Measurements from ENCODE around the gene ALPP.
"Not testable (repeated sequence)": the region's sequence is repeated elsewhere in the genome, so short reads cannot be mapped to it uniquely, and the experiment has no call there.

Gene ALPP

DNA sequence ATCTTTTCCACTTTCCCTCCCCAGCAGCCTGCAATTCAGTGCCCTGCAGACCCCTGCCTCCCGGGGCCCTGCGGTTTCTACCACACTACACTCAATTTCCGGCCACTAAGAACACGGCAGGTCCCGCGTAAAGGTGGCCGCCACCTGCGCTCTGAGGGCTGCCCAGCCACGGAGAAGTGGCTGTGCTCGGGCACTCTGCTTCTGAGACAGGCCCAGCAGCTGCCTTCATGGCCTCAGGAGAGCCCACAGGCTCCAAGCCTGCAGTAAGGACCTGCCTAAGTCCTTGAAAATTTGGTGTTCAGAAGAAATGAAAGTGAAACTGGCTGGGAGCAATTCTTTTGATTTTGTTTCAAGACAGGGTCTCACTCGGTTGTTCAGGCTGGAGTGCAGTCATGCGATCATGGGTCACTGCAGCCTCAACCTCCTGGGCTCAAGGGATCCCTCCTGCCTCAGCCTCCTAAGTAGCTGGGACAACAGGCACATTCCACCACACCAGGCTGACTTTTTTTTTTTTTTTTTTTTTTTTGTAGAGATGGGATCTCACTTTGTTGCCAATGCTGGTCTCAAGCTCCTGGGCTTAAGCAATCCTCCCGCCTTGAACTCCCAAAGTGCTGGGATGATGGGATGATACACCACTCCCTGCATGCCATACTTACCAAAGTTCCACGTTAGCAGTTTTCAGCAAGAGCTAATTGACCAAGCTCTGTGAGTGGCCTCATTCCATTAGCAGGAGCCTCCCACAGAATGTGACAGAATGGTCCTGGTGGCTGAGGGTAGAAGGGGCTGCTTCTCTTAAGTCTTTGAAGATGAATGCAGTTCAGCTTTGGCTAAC lies 14.6 kb upstream of the ALPP start:
- DNase-seq (ENCODE audit: low read depth, low spot score), result peak; percentile 35

DNA sequence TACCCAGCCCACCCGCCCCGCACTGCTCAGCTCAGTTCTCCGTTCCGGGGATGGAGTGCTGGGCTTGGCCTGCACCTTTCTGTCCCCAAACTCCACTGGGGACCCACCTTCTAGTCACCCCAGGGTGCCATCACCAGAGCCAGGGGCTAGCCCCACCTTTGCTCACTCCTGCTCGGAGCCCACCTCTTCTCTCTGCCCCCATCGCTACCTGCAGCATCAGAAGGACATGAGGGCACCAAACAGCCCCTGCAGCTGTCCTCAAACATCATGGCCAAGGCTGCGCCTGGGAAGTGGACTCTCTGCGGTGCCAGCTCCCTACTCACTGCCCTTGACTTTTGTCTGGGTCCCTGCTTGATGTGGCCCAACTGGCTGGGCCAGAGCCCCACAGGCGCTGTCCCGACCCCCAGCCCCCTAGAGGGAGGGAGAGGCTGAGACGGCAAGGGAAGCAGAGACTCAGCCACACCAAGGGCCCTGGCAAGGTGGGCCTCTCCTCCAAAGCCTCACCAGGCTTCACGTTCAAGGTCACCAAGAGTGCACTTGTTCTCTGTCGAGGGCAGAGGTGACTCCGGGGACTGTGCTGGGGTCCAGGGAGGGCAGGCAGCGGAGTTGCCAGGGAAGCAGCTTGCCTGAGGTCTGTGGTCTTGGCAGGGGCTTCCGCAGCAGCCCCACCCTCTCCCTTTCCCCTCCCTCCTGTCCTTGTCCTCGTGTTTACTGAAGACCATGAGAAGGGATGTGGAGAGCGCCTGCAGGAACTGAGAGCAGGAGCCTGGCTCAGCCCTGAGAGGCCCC lies 13.6 kb upstream of the ALPP start:
- not testable (repeated sequence) for DNase-seq (ENCODE audit: low read depth, low spot score)

DNA sequence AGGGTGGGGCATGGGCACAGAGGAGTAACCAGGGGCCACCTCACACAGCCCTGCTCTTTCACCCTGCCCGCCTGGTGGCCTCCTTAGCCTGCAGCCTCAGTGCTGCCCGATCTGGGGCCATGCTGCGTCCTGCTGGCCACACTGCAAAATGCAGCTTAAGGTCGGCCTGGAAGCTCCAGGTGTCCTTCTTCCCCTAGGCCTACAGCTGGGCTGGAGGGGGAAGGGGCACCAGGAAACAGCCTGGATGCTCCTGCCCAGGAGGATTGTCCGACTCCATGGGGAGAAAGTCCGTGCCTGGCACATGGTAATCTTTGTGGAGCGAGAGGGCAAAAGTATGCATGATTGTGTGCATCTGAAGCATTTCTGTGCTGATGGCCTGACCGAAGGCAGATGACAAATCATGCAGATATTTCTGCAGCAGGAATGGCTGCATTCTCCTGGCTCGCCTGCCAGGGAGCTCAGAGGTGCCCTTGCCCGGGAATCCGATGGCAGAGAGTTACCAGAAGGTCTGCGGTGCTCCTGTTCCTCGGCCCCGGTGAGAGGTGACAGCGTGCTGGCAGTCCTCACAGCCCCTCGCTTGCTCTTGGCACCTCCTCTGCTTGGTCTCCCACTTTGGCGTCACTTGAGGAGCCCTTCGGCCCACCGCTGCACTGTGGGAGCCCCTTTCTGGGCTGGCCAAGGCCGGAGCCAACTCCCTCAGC lies 12.8 kb upstream of the ALPP start:
- peak; percentile 79 for DNase-seq (ENCODE audit: low read depth, low spot score)

DNA sequence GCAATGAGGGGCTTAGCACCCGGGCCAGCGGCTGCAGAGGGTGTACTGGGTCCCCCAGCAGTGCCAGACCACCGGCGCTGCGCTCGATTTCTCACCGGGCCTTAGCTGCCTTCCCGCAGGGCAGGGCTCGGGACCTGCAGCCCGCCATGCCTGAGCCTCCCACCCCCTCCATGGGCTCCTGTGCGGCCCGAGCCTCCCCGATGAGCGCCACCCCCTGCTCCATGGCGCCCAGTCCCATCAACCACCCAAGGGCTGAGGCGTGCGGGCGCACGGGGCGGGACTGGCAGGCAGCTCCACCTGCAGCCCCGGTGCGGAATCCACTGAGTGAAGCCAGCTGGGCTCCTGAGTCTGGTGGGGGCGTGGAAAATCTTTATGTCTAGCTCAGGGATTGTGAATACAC lies 12.1 kb upstream of the ALPP start:
- DNase-seq (ENCODE audit: low read depth, low spot score), result not testable (repeated sequence)

DNA sequence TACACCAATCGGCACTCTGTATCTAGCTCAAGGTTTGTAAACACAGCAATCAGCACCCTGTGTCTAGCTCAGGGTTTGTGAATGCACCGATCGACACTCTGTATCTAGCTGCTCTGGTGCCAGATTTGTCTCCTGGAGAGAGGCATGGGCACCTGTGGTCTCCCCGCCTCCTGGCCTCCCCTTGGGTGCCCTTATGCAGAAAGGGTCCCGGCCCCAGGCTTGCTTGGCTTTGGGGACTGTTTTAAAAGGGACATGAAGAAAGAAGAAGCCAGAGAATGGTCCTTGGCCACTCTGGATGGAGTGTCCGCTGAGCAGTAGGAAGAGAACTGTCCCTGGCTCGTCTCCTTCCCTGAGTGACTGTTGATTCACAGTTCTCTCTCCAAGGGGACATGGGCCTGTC lies 11.5 kb upstream of the ALPP start:
- no peak for DNase-seq (ENCODE audit: low read depth, low spot score)

DNA sequence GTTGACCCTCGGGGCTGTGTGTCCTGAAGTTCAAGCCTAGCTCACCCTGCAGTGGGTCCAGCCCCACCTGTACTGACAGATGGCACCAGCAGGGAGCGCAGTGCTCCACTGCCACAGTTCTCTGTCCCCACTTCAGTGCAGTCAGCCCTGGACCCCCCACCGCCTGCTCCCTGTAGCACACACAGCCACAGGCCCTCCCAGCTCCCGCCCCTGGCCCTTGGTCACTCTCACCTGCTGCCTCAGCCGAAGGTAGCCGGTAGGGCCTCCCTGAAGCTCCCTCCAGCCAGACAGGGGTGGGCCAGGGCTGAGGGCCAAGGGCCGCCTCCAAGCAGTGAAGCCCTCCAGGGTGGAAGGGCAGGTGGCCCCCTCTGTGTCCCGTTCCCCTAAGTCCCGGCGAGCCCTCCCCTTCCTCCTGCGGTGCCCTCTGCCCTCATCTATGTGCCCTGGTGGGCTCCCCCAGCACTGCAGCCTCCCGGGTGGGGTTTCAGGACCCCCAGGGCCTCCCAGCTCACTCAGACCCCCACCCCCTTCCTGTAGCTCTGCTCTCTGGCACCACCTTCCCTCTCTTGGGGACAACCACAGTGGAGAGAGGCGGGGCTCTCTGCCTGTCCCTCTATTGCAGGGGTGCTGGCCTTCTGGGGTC lies 10.8 kb upstream of the ALPP start:
- no peak for DNase-seq (ENCODE audit: low read depth, low spot score)

DNA sequence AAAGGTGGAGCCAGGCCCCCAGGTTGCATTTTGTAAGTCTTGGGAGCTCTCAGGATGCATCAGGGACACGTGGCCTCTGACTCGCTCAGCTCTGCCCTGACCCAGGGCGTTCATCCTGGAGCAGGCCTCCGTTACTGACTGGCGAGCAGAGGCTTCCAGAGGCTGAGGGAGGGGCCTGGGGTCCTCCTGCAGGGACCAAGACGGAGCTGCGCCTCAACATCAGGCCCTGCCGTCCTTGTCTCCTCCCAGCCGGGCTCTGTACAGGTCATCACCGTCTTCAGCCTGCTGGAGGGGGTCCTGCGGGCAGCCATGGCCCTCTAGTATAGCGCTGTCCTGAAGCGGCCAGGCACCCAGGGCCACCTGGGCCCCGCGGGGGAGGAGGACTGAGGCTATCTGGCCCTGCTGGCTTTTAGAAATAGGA lies 10.2 kb upstream of the ALPP start:
- DNase-seq (ENCODE audit: low read depth, low spot score), result no peak

DNA sequence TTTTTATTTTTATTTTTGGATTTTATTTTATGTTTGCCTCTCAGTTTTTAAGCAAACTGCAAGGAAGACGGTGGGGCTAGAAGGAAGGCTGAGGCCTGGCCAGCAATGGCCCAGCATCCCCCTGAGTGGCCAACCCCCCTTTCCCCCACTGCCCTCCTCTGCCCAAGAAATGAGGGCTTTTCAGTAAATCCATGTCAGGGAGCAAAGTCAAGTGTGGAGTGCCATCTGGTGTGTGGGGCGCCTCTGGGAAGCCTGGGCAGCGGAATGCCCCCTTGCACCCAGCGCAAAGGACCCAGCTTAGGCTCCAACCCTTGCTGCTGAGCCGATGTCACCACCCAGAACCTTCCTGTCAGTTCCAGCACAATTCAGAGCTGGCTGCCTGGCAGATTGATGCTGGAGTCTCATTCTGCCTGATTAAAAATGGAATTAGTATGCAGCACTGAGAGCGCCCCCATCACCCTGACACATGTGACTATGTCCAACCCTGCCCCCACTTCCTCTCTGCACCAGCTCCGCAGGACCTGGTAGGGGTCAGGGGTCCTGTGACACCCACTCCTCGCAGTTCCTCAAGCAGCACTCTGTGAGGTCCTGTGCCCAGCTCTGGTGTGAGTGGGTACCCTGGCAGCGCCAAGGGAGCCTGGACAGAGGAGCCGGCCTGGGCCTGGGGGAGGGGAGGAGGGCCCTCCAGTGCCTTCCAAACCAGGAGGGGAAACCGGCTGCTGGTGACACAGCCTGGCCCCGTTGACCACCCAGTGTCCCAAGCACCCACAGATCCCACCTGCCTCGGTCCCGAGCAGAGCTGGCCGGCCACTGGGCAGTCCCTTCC lies 9.2 kb upstream of the ALPP start:
- no peak for DNase-seq (ENCODE audit: low read depth, low spot score)

DNA sequence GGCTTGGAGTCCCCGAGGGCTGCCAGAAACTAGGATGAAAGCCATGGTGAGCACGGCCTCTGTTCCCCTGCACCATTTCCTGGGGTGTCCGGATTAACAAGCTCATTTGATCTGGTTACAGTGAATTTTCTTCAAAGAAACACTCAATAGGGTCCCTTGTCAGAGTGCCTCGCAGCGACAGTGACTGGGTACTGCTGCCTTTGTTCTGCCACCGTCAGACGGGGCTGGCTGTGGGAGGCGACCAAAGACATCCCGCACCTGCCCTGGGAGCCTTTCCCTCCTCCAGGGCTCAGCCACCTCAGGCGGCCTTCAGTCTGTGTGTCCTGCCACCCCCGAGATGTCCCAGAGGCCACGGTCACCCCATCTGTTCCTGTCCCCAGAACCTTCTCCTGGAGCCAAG lies 8.5 kb upstream of the ALPP start:
- DNase-seq (ENCODE audit: low read depth, low spot score), result not testable (repeated sequence)

DNA sequence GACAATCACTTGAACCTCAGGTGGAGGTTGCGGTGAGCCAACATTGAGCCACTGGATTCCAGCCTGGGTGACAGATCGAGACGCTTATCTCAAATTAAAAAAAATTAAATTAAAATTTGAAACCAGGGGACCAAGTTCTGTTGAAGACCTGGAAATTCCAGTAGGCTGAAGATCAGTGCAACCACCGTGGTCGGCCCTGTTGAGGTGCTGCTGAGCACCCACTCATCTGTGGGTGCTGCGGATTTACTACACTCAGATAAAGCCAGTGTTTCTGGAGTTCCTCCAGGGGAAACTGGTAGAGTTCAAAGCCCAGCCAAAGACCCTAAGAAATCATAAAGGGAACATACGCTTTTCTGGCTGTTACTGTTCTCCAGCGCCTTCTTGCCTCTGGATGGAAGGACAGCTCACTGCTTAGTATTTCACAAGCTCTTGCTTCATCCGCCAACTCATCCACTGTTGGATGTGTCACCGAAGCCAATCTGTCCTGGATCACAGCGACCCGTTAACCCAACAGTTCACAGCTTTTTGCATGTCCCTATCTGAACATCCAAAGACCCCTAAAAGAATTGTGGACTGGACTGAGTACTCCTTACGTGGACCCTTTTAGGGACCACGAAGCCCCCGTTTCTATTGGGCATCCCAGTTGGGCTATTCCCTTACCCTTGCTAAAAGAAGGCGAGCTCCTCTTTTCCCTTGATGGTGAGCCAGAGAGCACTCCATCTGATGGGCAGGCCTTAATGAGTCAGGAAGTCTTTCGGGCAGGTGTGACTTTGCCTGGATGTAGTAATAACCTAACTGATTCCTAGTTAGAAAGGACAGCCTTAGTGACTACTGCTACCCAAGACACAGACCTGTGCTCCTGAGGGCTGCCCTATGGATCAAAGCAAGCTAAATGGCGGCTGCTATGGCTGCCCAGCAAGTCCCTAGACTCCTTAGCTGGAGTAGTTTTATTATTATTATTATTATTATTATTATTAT lies 6.0 kb upstream of the ALPP start:
- no peak for DNase-seq (ENCODE audit: low read depth, low spot score)

DNA sequence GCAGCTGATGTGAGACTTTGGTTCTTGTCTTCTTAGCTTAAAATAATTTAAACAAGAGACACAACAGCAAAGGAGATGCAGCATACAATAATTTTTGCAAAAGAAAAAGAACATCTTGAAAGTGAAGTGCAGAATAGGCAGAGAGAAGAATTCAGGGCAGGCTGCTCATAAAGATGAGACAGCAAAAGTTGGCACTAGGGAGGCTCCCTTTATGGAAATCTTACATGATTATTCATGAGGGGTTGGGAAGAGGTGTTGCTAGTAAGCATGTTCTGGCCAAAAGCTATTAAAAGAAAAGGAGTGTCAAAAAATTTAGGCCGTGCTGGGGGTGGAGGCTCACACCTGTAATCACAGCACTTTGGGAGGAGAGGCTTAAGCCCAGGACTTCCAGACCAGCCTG lies 4.2 kb upstream of the ALPP start:
- DNase-seq (ENCODE audit: low read depth, low spot score), result no peak

DNA sequence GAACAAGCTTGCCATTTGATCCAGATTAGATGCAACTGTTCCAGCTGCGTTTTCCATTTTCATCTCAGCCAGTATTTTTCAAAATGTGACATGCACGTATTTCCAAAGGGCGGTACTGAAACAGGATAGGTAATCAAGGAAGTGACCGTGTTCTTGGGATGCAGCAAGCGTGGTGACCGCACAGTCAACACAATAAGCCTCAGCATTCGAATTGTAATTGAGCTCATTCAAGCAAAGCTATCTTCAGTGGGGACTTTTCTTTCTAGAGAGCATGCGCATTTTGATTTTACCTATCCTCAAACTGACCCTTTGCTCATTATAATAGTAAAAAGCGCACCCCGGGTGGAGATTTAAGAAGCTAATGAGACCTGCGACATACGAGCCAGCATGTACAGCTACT lies 3.4 kb upstream of the ALPP start:
- no peak for DNase-seq (ENCODE audit: low read depth, low spot score)

DNA sequence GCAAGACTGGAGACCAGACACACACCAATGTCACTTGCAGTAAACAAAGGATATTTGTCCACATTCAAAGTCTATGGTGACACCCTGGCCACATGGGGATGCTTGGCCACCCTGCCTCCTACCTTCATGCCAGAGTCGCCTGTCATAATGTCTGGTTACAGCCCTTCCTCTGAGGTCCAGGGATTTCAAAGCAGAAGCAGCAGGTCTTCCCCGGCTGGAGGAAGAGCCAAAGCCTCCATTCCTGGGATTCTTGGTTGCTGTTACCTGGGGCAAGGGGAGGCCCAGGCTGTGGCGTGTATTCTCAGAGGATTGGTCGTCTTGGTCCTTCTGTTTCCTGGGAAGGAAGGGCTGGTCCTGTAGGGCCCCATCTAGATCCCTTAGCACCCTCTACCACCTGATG lies 2.3 kb upstream of the ALPP start:
- DNase-seq (ENCODE audit: low read depth, low spot score), result no peak

DNA sequence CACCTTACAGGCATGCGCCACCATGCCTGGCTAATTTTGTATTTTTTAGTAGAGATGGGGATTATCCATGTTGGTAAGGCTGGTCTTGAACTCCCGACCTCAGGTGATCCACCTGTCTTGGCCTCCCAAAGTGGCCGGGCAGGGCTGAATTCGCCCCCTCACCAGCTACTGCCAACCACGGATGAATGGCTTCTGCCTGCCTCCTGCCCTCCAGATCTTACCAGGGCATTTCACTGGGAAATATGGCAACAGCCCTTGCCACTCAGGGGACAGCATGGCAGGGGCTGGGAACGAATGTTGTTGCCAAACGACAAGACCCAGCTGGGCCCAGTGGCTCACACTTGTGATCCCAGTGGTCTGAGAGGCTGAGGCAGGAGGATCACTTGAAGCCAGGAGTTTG lies 1.8 kb upstream of the ALPP start:
- DNase-seq (ENCODE audit: low read depth, low spot score), result no peak

DNA sequence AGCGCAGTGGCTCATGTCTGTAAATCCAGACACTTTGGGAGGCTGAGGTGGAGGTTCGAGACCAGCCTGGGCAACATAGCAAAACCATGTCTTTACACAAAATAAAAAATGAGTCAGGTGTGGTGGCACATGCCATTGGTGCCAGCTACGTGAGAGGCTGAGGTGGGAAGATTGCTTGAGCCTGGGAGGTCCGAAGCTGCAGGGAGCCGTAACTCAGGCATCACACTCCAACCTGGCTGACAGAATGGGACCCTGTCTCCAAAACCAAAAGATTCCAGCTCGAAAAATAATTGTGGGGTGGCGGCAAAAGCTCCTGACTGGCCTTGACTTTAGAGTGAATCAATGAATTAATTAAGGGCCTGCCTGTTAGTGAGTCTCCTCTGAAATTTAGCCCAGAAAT lies 1.2 kb upstream of the ALPP start:
- no peak for DNase-seq (ENCODE audit: low read depth, low spot score)

DNA sequence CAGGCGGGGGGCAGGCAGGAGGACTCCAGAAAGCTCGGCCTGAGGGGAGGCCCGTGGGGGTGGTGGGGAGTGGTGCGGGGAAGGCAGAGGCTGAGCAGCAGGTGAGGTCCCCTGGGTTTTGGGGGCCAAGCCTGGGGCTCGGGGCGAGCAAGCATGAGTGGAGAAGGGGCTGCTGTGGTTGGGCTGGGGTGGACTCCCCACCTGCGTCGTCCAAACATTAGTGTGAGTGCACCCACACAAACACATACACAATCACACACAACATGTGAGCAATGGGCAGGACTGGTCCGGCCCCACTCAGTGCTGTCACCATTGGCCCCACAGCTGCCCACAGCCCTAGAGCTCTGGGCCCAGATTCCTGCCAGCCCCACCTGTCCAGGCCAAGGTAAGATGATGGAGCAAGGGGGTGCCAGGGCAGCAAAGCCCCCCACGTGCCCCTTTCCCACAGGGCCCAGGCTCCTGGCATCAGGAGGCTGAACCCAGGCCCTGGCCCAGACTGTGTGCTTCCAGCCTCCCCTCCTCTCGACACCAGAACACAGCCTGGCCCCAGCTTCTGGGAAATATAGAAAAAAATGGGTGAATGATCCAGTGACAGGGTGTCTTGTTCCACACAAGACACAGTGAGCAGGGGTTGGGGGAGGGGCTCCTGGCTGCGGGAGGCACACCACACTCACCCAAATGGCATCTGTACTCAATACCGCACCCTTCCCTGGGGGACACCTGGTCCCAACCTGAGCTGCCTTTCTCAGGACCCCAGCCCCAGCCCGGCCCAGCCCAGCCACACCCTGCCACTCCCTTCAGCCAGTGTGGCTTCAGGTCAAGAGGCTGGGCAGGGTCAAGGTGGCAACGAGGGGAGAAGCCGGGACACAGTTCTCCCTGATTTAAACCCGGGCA lies 463 bp upstream of the ALPP start:
- no peak for DNase-seq (ENCODE audit: low read depth, low spot score)

DNA sequence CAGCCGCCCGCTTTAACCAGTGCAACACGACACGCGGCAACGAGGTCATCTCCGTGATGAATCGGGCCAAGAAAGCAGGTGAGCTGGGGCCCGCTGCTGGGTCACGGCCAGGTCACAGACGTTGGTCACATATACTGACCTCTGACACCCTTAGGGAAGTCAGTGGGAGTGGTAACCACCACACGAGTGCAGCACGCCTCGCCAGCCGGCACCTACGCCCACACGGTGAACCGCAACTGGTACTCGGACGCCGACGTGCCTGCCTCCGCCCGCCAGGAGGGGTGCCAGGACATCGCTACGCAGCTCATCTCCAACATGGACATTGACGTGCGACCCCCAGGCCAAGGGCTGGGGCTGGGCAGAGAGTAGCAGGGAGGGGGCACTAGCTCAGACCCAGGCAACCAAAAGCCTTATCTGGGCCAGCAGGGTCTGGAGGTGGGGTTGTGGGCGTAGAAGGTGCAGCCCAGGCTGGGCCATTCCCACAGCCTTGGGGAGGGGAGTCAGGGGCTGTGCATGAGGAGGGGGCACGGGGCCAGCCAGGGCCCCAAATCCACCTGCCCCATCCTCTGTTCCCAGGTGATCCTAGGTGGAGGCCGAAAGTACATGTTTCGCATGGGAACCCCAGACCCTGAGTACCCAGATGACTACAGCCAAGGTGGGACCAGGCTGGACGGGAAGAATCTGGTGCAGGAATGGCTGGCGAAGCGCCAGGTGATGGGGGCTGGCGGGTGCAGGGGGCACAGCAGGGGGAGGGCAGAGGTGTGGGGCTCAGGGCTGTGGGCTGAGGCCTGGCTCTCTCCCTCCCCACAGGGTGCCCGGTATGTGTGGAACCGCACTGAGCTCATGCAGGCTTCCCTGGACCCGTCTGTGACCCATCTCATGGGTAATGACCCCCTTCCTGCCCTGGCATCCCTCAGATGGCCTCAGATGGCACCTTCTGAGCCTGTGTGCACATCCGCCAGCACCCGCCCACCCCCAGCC lies 1.3 kb downstream of the ALPP start:
- not testable (repeated sequence) for DNase-seq (ENCODE audit: low read depth, low spot score)
